H9 (cell line): ENCODE measurements around the gene CORO2B. TPM values are rescaled to one million over a fixed set of nuclear protein-coding genes. Genes with fewer than 3 reads are reported as not detected.

Source experiments
- DNase-seq: peaks from one replicate; pipeline ENCODE4 v3.0.0-alpha.2; 2017
- H2AFZ ChIP-seq: one replicate; pipeline ENCODE4 v1.6.1; 2013; ENCODE audit warnings: mild to moderate bottlenecking, low read length, control low read depth, moderate library complexity
- H2AK5ac ChIP-seq: 2 replicates; pipeline ENCODE4 v1.6.1; 2013; ENCODE audit warnings: low read length, control low read depth, mixed read lengths; ENCODE audit not compliant: insufficient read length
- H2BK120ac ChIP-seq: one replicate; pipeline ENCODE4 v1.6.1; 2013; ENCODE audit warnings: low read depth, mild to moderate bottlenecking, low read length, control low read depth, inconsistent platforms; ENCODE audit not compliant: poor library complexity, severe bottlenecking
- H2BK12ac ChIP-seq: 2 replicates; pipeline ENCODE4 v1.6.1; 2013; ENCODE audit warnings: low read length, control low read depth, mixed read lengths, low read depth; ENCODE audit not compliant: insufficient read length
- H2BK15ac ChIP-seq: 2 replicates; pipeline ENCODE4 v1.6.1; 2013; ENCODE audit warnings: low read depth, low read length, control low read depth
- H2BK20ac ChIP-seq: one replicate; pipeline ENCODE4 v1.6.1; 2013; ENCODE audit warnings: low read depth, mild to moderate bottlenecking, low read length, control low read depth, inconsistent platforms; ENCODE audit not compliant: poor library complexity, severe bottlenecking
- H2BK5ac ChIP-seq: 2 replicates; pipeline ENCODE4 v1.6.1; 2013; ENCODE audit warnings: low read length, control low read depth, mixed read lengths; ENCODE audit not compliant: insufficient read length
- H3K14ac ChIP-seq: 2 replicates; pipeline ENCODE4 v1.6.1; 2013; ENCODE audit warnings: low read length, control low read depth; ENCODE audit not compliant: insufficient read depth
- H3K18ac ChIP-seq: 2 replicates; pipeline ENCODE4 v1.6.1; 2013; ENCODE audit warnings: low read depth, mild to moderate bottlenecking, mixed read lengths, low read length, control low read depth; ENCODE audit not compliant: insufficient read length
- H3K23ac ChIP-seq: 2 replicates; pipeline ENCODE4 v1.6.1; 2013; ENCODE audit warnings: low read length, control low read depth, mixed read lengths, low read depth; ENCODE audit not compliant: insufficient read length
- H3K23me2 ChIP-seq: 2 replicates; pipeline ENCODE4 v1.6.1; 2013; ENCODE audit warnings: low read depth, mild to moderate bottlenecking, mixed read lengths, low read length, control low read depth; ENCODE audit not compliant: insufficient read length, poor library complexity, severe bottlenecking
- H3K27ac ChIP-seq: 2 replicates; pipeline ENCODE4 v1.5.1; 2013; ENCODE audit warnings: low read length, control low read depth, mixed read lengths, low read depth; ENCODE audit not compliant: insufficient read length
- H3K27me3 ChIP-seq: 2 replicates; pipeline ENCODE4 v1.6.1; 2013; ENCODE audit warnings: low read length, control low read depth, inconsistent platforms; ENCODE audit not compliant: insufficient read depth
- H3K4ac ChIP-seq: 2 replicates; pipeline ENCODE4 v1.6.1; 2013; ENCODE audit warnings: low read depth, mild to moderate bottlenecking, control low read depth, inconsistent platforms, low read length, moderate library complexity
- H3K4me1 ChIP-seq: 2 replicates; pipeline ENCODE4 v1.6.1; 2013; ENCODE audit warnings: low read length, control low read depth, inconsistent platforms; ENCODE audit not compliant: insufficient read depth
- H3K4me2 ChIP-seq: 2 replicates; pipeline ENCODE4 v1.6.1; 2013; ENCODE audit warnings: low read length, control low read depth, mixed read lengths; ENCODE audit not compliant: insufficient read length, insufficient read depth
- H3K56ac ChIP-seq: 2 replicates; pipeline ENCODE4 v1.6.1; 2013; ENCODE audit warnings: low read depth, mild to moderate bottlenecking, mixed read lengths, low read length, control low read depth; ENCODE audit not compliant: insufficient read length
- H3K79me1 ChIP-seq: 2 replicates; pipeline ENCODE4 v1.6.1; 2013; ENCODE audit warnings: low read depth, mild to moderate bottlenecking, moderate library complexity, low read length, control low read depth, inconsistent platforms; ENCODE audit not compliant: insufficient read depth, poor library complexity, severe bottlenecking
- H3K79me2 ChIP-seq: 2 replicates; pipeline ENCODE4 v1.6.1; 2013; ENCODE audit warnings: low read length, control low read depth, inconsistent platforms; ENCODE audit not compliant: insufficient read depth
- H3K9ac ChIP-seq: 2 replicates; pipeline ENCODE4 v1.6.1; 2013; ENCODE audit warnings: low read length, control low read depth, mixed read lengths; ENCODE audit not compliant: insufficient read length; ENCODE audit errors: extremely low read depth
- H3K9me3 ChIP-seq: one replicate; pipeline ENCODE4 v1.6.1; 2013; ENCODE audit warnings: low read depth, low read length, inconsistent platforms; ENCODE audit not compliant: control insufficient read depth
- H3T11ph ChIP-seq: one replicate; pipeline ENCODE4 v1.6.1; 2013; ENCODE audit warnings: mild to moderate bottlenecking, low read length, control low read depth, inconsistent platforms
- H4K20me1 ChIP-seq: one replicate; pipeline ENCODE4 v1.6.1; 2013; ENCODE audit not compliant: control insufficient read depth, insufficient read length, insufficient read depth
- H4K5ac ChIP-seq: 2 replicates; pipeline ENCODE4 v1.6.1; 2013; ENCODE audit warnings: low read depth, mild to moderate bottlenecking, mixed read lengths, low read length, control low read depth; ENCODE audit not compliant: insufficient read length
- H4K8ac ChIP-seq: replicated peaks from 2 replicates; pipeline ENCODE4 v1.6.1; 2013; ENCODE audit warnings: low read length, control low read depth, mixed read lengths, low read depth; ENCODE audit not compliant: insufficient read length
- H4K91ac ChIP-seq: 2 replicates; pipeline ENCODE4 v1.6.1; 2013; ENCODE audit warnings: low read depth, mild to moderate bottlenecking, moderate library complexity, mixed read lengths, low read length, control low read depth; ENCODE audit not compliant: insufficient read length
- H3K27ac Mint-ChIP-seq, 3 experiments: 2 replicates in 2 of 3; 3 replicates in 1 of 3; pipeline ENCODE4 v1.8.0; 2020 to 2021; ENCODE audit warnings: mixed read lengths in 3 of 3, mild to moderate bottlenecking in 1 of 3, moderate library complexity in 1 of 3
- H3K27me3 Mint-ChIP-seq: 2 replicates; pipeline ENCODE4 v1.8.0; 2021; ENCODE audit warnings: low read depth, mild to moderate bottlenecking, moderate library complexity, mixed read lengths
- H3K36me3 Mint-ChIP-seq, 3 experiments: 2 replicates in 2 of 3; 3 replicates in 1 of 3; pipeline ENCODE4 v1.8.0; 2020 to 2021; ENCODE audit warnings: low read depth in 3 of 3, mixed read lengths in 3 of 3; ENCODE audit not compliant: insufficient read depth in 1 of 3
- H3K4me1 Mint-ChIP-seq, 2 experiments: 2 replicates each; pipeline ENCODE4 v1.8.0; 2020; ENCODE audit warnings: mixed read lengths in 2 of 2
- H3K4me3 Mint-ChIP-seq, 2 experiments: 2 replicates in 1 of 2; 3 replicates in 1 of 2; pipeline ENCODE4 v1.8.0; 2020 to 2021; ENCODE audit warnings: mild to moderate bottlenecking in 2 of 2, mixed read lengths in 2 of 2, moderate library complexity in 1 of 2
- H3K9me3 Mint-ChIP-seq, 2 experiments: 2 replicates in 1 of 2; 3 replicates in 1 of 2; pipeline ENCODE4 v1.8.0; 2020; ENCODE audit warnings: mild to moderate bottlenecking in 2 of 2, mixed read lengths in 2 of 2, moderate library complexity in 1 of 2
- WGBS: extraction: QIAGEN DNeasy Blood & Tissue Kit; methylation state at CpG from one replicate; pipeline ENCODE4 v1.1.7; 2013; ENCODE audit warnings: missing lambda C conversion rate, low lambda C conversion rate, mixed read lengths; ENCODE audit not compliant: insufficient read length; ENCODE audit errors: extremely low coverage; 5-methylcytosine and 5-hydroxymethylcytosine counted together
- total RNA-seq: library from RNA; stranded (reverse); gene quantifications from 2 replicates; pipeline ENCODE4 v1.2.1, GENCODE V29; 2021
- TF ChIP-seq, protein P1 (sequence below): fragments of 200-600 bp; sonication (generic); conservative IDR thresholded peaks from 3 replicates; pipeline ENCODE4 v1.8.0; 2021; ENCODE audit warnings: antibody characterized with exemption, mild to moderate bottlenecking

CORO2B gene
- total RNA-seq, 1 experiment from 2014 or later = 3.1 TPM

DNA sequence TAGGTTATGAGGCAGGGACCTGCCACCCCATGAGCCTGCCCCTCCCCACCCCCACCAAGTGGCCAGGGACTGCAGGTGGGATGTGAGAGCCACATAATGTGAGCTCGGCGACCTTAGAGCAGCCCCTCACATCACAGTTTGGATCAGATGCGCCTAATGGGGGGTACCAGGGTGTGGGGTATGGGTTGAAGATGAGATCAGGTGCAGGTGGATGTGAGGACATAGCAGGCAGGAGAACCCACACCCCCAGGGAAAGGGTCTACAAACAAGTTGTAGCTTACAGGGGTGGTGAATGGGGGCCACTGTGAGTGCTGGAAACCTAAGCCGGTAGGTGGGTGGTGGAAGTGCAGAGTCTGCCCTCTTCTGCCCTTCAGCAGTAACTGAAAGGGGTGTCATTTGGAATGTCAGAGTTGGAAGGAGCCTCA is 94.0 kb downstream of the CORO2B start:
- H3K23me2 ChIP-seq = no peaks in the 10 kb centered on the region
- no peak overlapping the region for H2BK5ac ChIP-seq
- DNase-seq = peak; percentile 57
- Mint-ChIP-seq H3K9me3 (peaks cover 0 to 8% of the 10 kb centered on the region in 2 experiments; a peak in 2 of 5 replicates), H3K4me3 (no peak overlapping the region), H3K27ac (no peak overlapping the region), H3K27me3 (peaks cover 16% of the 10 kb centered on the region), H3K36me3 (peaks cover 0 to 8% (median 0%) of the 10 kb centered on the region in 3 experiments; a peak in 2 of 7 replicates), H3K4me1 (peaks cover 14 to 18% of the 10 kb centered on the region in 2 experiments)
- H4K91ac ChIP-seq = no peak overlapping the region
- no peak overlapping the region for H2BK15ac ChIP-seq
- no peak overlapping the region for H3K23ac ChIP-seq
- H2BK120ac ChIP-seq = no peak overlapping the region
- no peak overlapping the region for H2BK20ac ChIP-seq
- no peak overlapping the region for H3T11ph ChIP-seq
- no peak overlapping the region for H3K14ac ChIP-seq
- H4K5ac ChIP-seq = no peak overlapping the region
- no peak overlapping the region for H3K4ac ChIP-seq
- WGBS = no CpG with 5 or more reads among the region's 4 CpGs
- no peaks in the 10 kb centered on the region for H3K79me1 ChIP-seq
- no peaks in the 10 kb centered on the region for H3K79me2 ChIP-seq
- H3K27me3 ChIP-seq = no peaks in the 10 kb centered on the region
- H3K9ac ChIP-seq = no peak overlapping the region
- no peak overlapping the region for H2AK5ac ChIP-seq
- H2AFZ ChIP-seq = no peak overlapping the region
- H3K4me1 ChIP-seq = no peaks in the 10 kb centered on the region
- no peak overlapping the region for H2BK12ac ChIP-seq
- no peaks in the 10 kb centered on the region for H3K9me3 ChIP-seq
- H4K20me1 ChIP-seq = no peaks in the 10 kb centered on the region
- no peak overlapping the region for H3K4me2 ChIP-seq
- no peak overlapping the region for H3K56ac ChIP-seq
- TF ChIP-seq, protein P1, sequence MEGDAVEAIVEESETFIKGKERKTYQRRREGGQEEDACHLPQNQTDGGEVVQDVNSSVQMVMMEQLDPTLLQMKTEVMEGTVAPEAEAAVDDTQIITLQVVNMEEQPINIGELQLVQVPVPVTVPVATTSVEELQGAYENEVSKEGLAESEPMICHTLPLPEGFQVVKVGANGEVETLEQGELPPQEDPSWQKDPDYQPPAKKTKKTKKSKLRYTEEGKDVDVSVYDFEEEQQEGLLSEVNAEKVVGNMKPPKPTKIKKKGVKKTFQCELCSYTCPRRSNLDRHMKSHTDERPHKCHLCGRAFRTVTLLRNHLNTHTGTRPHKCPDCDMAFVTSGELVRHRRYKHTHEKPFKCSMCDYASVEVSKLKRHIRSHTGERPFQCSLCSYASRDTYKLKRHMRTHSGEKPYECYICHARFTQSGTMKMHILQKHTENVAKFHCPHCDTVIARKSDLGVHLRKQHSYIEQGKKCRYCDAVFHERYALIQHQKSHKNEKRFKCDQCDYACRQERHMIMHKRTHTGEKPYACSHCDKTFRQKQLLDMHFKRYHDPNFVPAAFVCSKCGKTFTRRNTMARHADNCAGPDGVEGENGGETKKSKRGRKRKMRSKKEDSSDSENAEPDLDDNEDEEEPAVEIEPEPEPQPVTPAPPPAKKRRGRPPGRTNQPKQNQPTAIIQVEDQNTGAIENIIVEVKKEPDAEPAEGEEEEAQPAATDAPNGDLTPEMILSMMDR = peak; percentile 69
- no peak overlapping the region for H3K18ac ChIP-seq
- no peak overlapping the region for H3K27ac ChIP-seq
- no peak overlapping the region for H4K8ac ChIP-seq
